H9 (cell line): ENCODE data around the gene ARHGAP40. TPM values are rescaled to one million over a fixed set of nuclear protein-coding genes. Genes with fewer than 3 reads are reported as not detected.

ENCODE experiments used
- DNase-seq: peaks from one replicate; pipeline ENCODE4 v3.0.0-alpha.2; 2017
- H2AFZ ChIP-seq: one replicate; pipeline ENCODE4 v1.6.1; 2013; ENCODE audit warnings: mild to moderate bottlenecking, low read length, control low read depth, moderate library complexity
- H2AK5ac ChIP-seq: 2 replicates; pipeline ENCODE4 v1.6.1; 2013; ENCODE audit warnings: low read length, control low read depth, mixed read lengths; ENCODE audit not compliant: insufficient read length
- H2BK120ac ChIP-seq: one replicate; pipeline ENCODE4 v1.6.1; 2013; ENCODE audit warnings: low read depth, mild to moderate bottlenecking, low read length, control low read depth, inconsistent platforms; ENCODE audit not compliant: poor library complexity, severe bottlenecking
- H2BK12ac ChIP-seq: 2 replicates; pipeline ENCODE4 v1.6.1; 2013; ENCODE audit warnings: low read length, control low read depth, mixed read lengths, low read depth; ENCODE audit not compliant: insufficient read length
- H2BK15ac ChIP-seq: 2 replicates; pipeline ENCODE4 v1.6.1; 2013; ENCODE audit warnings: low read depth, low read length, control low read depth
- H2BK20ac ChIP-seq: one replicate; pipeline ENCODE4 v1.6.1; 2013; ENCODE audit warnings: low read depth, mild to moderate bottlenecking, low read length, control low read depth, inconsistent platforms; ENCODE audit not compliant: poor library complexity, severe bottlenecking
- H2BK5ac ChIP-seq: 2 replicates; pipeline ENCODE4 v1.6.1; 2013; ENCODE audit warnings: low read length, control low read depth, mixed read lengths; ENCODE audit not compliant: insufficient read length
- H3K14ac ChIP-seq: 2 replicates; pipeline ENCODE4 v1.6.1; 2013; ENCODE audit warnings: low read length, control low read depth; ENCODE audit not compliant: insufficient read depth
- H3K18ac ChIP-seq: 2 replicates; pipeline ENCODE4 v1.6.1; 2013; ENCODE audit warnings: low read depth, mild to moderate bottlenecking, mixed read lengths, low read length, control low read depth; ENCODE audit not compliant: insufficient read length
- H3K23ac ChIP-seq: 2 replicates; pipeline ENCODE4 v1.6.1; 2013; ENCODE audit warnings: low read length, control low read depth, mixed read lengths, low read depth; ENCODE audit not compliant: insufficient read length
- H3K23me2 ChIP-seq: 2 replicates; pipeline ENCODE4 v1.6.1; 2013; ENCODE audit warnings: low read depth, mild to moderate bottlenecking, mixed read lengths, low read length, control low read depth; ENCODE audit not compliant: insufficient read length, poor library complexity, severe bottlenecking
- H3K27ac ChIP-seq: 2 replicates; pipeline ENCODE4 v1.5.1; 2013; ENCODE audit warnings: low read length, control low read depth, mixed read lengths, low read depth; ENCODE audit not compliant: insufficient read length
- H3K27me3 ChIP-seq: 2 replicates; pipeline ENCODE4 v1.6.1; 2013; ENCODE audit warnings: low read length, control low read depth, inconsistent platforms; ENCODE audit not compliant: insufficient read depth
- H3K4ac ChIP-seq: 2 replicates; pipeline ENCODE4 v1.6.1; 2013; ENCODE audit warnings: low read depth, mild to moderate bottlenecking, control low read depth, inconsistent platforms, low read length, moderate library complexity
- H3K4me1 ChIP-seq: 2 replicates; pipeline ENCODE4 v1.6.1; 2013; ENCODE audit warnings: low read length, control low read depth, inconsistent platforms; ENCODE audit not compliant: insufficient read depth
- H3K4me2 ChIP-seq: 2 replicates; pipeline ENCODE4 v1.6.1; 2013; ENCODE audit warnings: low read length, control low read depth, mixed read lengths; ENCODE audit not compliant: insufficient read length, insufficient read depth
- H3K56ac ChIP-seq: 2 replicates; pipeline ENCODE4 v1.6.1; 2013; ENCODE audit warnings: low read depth, mild to moderate bottlenecking, mixed read lengths, low read length, control low read depth; ENCODE audit not compliant: insufficient read length
- H3K79me1 ChIP-seq: 2 replicates; pipeline ENCODE4 v1.6.1; 2013; ENCODE audit warnings: low read depth, mild to moderate bottlenecking, moderate library complexity, low read length, control low read depth, inconsistent platforms; ENCODE audit not compliant: insufficient read depth, poor library complexity, severe bottlenecking
- H3K79me2 ChIP-seq: 2 replicates; pipeline ENCODE4 v1.6.1; 2013; ENCODE audit warnings: low read length, control low read depth, inconsistent platforms; ENCODE audit not compliant: insufficient read depth
- H3K9ac ChIP-seq: 2 replicates; pipeline ENCODE4 v1.6.1; 2013; ENCODE audit warnings: low read length, control low read depth, mixed read lengths; ENCODE audit not compliant: insufficient read length; ENCODE audit errors: extremely low read depth
- H3K9me3 ChIP-seq: one replicate; pipeline ENCODE4 v1.6.1; 2013; ENCODE audit warnings: low read depth, low read length, inconsistent platforms; ENCODE audit not compliant: control insufficient read depth
- H3T11ph ChIP-seq: one replicate; pipeline ENCODE4 v1.6.1; 2013; ENCODE audit warnings: mild to moderate bottlenecking, low read length, control low read depth, inconsistent platforms
- H4K20me1 ChIP-seq: one replicate; pipeline ENCODE4 v1.6.1; 2013; ENCODE audit not compliant: control insufficient read depth, insufficient read length, insufficient read depth
- H4K5ac ChIP-seq: 2 replicates; pipeline ENCODE4 v1.6.1; 2013; ENCODE audit warnings: low read depth, mild to moderate bottlenecking, mixed read lengths, low read length, control low read depth; ENCODE audit not compliant: insufficient read length
- H4K8ac ChIP-seq: replicated peaks from 2 replicates; pipeline ENCODE4 v1.6.1; 2013; ENCODE audit warnings: low read length, control low read depth, mixed read lengths, low read depth; ENCODE audit not compliant: insufficient read length
- H4K91ac ChIP-seq: 2 replicates; pipeline ENCODE4 v1.6.1; 2013; ENCODE audit warnings: low read depth, mild to moderate bottlenecking, moderate library complexity, mixed read lengths, low read length, control low read depth; ENCODE audit not compliant: insufficient read length
- H3K27ac Mint-ChIP-seq, 3 experiments: 2 replicates in 2 of 3; 3 replicates in 1 of 3; pipeline ENCODE4 v1.8.0; 2020 to 2021; ENCODE audit warnings: mixed read lengths in 3 of 3, mild to moderate bottlenecking in 1 of 3, moderate library complexity in 1 of 3
- H3K27me3 Mint-ChIP-seq: 2 replicates; pipeline ENCODE4 v1.8.0; 2021; ENCODE audit warnings: low read depth, mild to moderate bottlenecking, moderate library complexity, mixed read lengths
- H3K36me3 Mint-ChIP-seq, 3 experiments: 2 replicates in 2 of 3; 3 replicates in 1 of 3; pipeline ENCODE4 v1.8.0; 2020 to 2021; ENCODE audit warnings: low read depth in 3 of 3, mixed read lengths in 3 of 3; ENCODE audit not compliant: insufficient read depth in 1 of 3
- H3K4me1 Mint-ChIP-seq, 2 experiments: 2 replicates each; pipeline ENCODE4 v1.8.0; 2020; ENCODE audit warnings: mixed read lengths in 2 of 2
- H3K4me3 Mint-ChIP-seq, 2 experiments: 2 replicates in 1 of 2; 3 replicates in 1 of 2; pipeline ENCODE4 v1.8.0; 2020 to 2021; ENCODE audit warnings: mild to moderate bottlenecking in 2 of 2, mixed read lengths in 2 of 2, moderate library complexity in 1 of 2
- H3K9me3 Mint-ChIP-seq, 2 experiments: 2 replicates in 1 of 2; 3 replicates in 1 of 2; pipeline ENCODE4 v1.8.0; 2020; ENCODE audit warnings: mild to moderate bottlenecking in 2 of 2, mixed read lengths in 2 of 2, moderate library complexity in 1 of 2
- CTCF ChIP-seq: fragments of 200-600 bp; sonication (generic); conservative IDR thresholded peaks from 3 replicates; pipeline ENCODE4 v1.8.0; 2021; ENCODE audit warnings: antibody characterized with exemption, mild to moderate bottlenecking
- WGBS: extraction: QIAGEN DNeasy Blood & Tissue Kit; methylation state at CpG from one replicate; pipeline ENCODE4 v1.1.7; 2013; ENCODE audit warnings: missing lambda C conversion rate, low lambda C conversion rate, mixed read lengths; ENCODE audit not compliant: insufficient read length; ENCODE audit errors: extremely low coverage; 5-methylcytosine and 5-hydroxymethylcytosine counted together
- total RNA-seq: library from RNA; stranded (reverse); gene quantifications from 2 replicates; pipeline ENCODE4 v1.2.1, GENCODE V29; 2021

ARHGAP40 gene
- total RNA-seq, 1 experiment from 2014 or later, result 0.17 TPM

- Mint-ChIP-seq H3K27ac (no peak overlapping the region), H3K27me3 (peaks cover 81% of the 10 kb centered on the region), H3K36me3 (no peaks in the 10 kb centered on the region; a peak in 1 of 7 replicates), H3K4me1 (peaks cover 17 to 30% of the 10 kb centered on the region in 2 experiments), H3K9me3 (peaks cover 0 to 6% of the 10 kb centered on the region in 2 experiments; a peak in 2 of 5 replicates), H3K4me3 (peak overlapping the region; percentile 79 to 83)
- Histone ChIP-seq H3K14ac (no peak overlapping the region), H2BK15ac (no peak overlapping the region), H3T11ph (no peak overlapping the region), H3K56ac (no peak overlapping the region), H3K79me2 (no peaks in the 10 kb centered on the region), H3K79me1 (no peaks in the 10 kb centered on the region), H2BK5ac (no peak overlapping the region), H3K18ac (no peak overlapping the region), H4K91ac (no peak overlapping the region), H3K27ac (no peak overlapping the region), H3K9me3 (no peaks in the 10 kb centered on the region), H4K8ac (no peak overlapping the region), H3K4me2 (peak overlapping the region; percentile 90), H3K23me2 (peaks cover 10% of the 10 kb centered on the region), H4K5ac (no peak overlapping the region), H2BK120ac (no peak overlapping the region), H2BK20ac (no peak overlapping the region), H2AK5ac (no peak overlapping the region), H3K23ac (no peak overlapping the region), H3K27me3 (no peaks in the 10 kb centered on the region; the same call in 1 of the 2 replicates), H2BK12ac (no peak overlapping the region), H3K4me1 (peaks cover 4% of the 10 kb centered on the region; the same call in 1 of the 2 replicates), H3K4ac (no peak overlapping the region), H4K20me1 (no peaks in the 10 kb centered on the region), H3K9ac (no peak overlapping the region), H2AFZ (no peak overlapping the region)
- TF ChIP-seq CTCF, result no peak
- no peak for DNase-seq
- no CpG with 5 or more reads among the region's 5 CpGs for WGBS
Measured at GRCh38 chr20:38673261-38673660, 71.7 kb downstream of the ARHGAP40 start.
